IPS-NIHi11 (cell line): ENCODE data around the gene IFNGR1.
"Not testable (repeated sequence)": the region's sequence is repeated elsewhere in the genome, so short reads cannot be mapped to it uniquely, and the experiment has no call there.

Experiments
- DNase-seq: peaks from one replicate; pipeline ENCODE4 v3.0.0; 2012; ENCODE audit warnings: mixed read lengths, low spot score

The IFNGR1 gene

DNA sequence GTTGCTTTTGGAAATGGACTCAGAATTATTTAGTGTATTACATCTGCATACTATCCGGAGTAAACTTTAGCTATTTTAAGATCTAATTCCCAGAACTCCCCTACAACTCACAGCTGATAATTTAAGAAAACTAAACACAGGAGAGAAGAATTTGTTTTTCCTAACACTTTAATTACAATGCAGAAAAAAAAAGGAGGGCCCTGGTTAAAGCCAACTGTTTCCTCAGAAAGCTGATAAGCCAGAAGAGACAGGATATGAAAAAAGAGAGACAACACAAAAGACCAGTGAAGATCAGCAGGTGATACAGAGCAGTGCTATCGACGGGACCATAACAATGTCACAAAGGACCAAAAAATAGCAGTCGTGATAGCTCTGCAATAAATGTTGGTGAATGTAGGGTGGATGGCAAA lies 5.8 kb downstream of the IFNGR1 start:
- no peak for DNase-seq

DNA sequence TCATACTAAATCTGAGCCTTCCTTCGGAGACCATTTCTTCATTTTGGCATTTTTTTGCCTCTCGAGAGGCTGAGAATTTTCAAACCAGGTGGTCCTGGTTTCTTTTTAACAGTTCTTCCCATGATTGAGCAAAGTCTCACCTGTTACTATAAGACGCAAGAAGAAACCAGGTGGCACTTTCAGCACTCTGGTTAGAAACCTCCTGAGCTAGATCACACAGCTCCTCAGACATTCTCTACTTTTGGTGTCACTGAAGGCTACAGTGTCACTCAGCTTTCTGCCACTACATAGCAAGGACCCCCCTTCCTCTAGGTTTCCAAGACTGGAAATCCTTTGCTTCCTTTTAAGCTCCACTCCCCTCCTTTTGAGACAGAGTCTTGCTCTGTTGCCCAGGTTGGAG lies 7.3 kb downstream of the IFNGR1 start:
- no peak for DNase-seq

DNA sequence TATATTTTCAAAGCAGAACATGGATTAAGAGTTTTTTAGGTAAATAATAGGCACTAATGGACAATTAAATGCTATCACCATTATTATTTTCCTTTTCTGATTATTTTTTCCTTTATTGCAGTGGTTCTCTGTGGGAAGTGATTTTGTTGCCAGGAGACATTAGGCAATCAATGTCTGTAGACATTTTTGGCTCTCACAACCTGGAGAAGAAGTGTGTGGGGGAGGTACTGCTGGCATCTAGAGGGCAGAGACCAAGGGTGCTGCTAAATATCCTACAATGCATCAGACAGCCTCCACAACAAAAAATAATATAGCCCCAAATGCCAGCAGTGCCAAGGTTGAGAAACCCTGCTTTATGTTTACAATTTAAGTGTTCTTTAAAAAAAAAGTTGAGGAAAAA lies 8.3 kb downstream of the IFNGR1 start:
- no peak for DNase-seq

DNA sequence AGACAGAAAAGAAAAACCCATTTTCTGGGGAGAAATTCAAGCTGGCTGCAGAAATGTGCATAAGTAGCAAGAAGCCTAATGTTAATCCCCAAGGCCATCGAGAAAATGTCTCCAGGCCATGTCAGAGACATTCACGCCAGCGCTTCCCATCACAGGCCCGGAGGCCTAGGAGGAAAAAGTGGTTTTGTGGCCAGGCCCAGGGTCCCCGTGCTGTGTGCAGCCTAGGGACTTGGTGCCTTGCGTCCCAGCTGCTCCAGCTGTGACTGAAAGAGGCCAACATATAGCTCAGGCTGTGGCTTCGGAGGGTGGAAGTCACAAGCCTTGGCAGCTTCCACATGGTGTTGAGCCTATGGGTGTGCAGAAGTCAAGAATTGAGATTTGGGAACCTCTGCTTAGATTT lies 10.9 kb downstream of the IFNGR1 start:
- DNase-seq, result no peak

DNA sequence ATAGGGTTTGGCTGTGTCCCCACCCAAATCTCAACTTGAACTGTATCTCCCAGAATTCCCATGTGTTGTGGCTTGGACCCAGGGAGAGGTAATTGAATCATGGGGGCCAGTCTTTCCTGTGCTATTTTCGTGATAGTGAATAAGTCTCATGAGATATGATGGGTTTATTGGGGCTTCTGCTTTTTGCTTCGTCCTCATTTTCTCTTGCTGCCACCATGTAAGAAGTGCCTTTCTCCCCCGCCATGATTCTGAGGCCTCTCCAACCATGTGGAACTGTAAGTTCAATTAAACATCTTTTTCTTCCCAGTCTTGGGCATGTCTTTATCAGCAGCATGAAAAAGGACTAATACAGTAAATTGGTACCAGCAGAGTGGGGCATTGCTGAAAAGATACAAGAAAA lies 11.7 kb downstream of the IFNGR1 start:
- not testable (repeated sequence) for DNase-seq

DNA sequence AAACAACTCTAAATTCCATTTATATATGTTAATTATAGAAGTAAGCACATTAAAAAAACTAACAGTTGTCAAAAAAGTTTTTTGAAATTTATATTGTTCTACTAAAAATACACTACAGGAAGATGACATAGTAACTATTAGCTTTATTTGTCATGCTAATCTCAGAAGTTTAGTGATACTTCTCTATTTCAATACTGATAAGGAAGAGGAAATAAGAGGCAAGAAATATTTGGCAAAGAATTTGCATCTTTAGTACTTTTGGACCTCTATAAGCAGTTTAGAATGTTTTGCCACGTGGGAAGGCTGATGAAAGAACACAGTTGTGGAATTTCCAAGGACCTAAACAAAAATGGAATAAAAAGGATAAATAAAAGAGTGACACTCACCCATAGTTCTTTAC lies 12.6 kb downstream of the IFNGR1 start:
- DNase-seq, result no peak

DNA sequence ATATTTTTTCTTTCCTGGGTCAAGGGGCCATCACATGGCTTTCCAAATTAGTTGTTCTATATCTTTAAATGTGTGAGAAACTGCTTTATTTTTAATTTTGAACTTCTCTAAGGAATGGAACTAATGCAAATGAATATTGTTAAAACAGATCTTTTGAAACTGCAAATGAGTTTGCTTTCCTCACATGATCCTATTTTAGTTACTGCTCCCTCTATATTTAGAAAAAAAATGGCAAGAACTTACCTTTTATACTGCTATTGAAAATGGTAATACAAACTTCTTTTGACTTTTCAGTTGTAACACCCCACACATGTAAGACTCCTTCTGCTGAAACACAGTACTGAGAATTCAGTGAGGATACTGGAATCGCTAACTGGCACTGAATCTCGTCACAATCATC lies 15.9 kb downstream of the IFNGR1 start:
- DNase-seq, result no peak

DNA sequence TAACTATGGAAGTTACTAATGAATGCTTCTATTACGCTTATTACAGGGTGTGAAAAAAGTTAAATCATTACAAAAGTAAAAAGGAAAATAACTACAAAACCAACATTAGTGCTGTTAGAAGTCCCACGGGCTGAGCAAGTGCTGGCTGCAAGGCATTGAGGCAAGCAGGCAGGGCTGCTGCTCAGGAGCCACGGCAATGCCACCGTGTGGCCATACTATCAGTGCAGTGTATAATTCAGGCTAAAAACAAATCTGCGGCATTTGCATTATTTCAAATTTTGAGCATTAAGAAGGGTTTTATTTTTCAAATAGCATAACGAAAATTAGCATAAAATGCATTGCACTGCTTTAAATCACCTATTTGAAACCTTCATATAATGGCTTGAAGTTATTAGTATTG lies 17.1 kb downstream of the IFNGR1 start:
- DNase-seq, result no peak

DNA sequence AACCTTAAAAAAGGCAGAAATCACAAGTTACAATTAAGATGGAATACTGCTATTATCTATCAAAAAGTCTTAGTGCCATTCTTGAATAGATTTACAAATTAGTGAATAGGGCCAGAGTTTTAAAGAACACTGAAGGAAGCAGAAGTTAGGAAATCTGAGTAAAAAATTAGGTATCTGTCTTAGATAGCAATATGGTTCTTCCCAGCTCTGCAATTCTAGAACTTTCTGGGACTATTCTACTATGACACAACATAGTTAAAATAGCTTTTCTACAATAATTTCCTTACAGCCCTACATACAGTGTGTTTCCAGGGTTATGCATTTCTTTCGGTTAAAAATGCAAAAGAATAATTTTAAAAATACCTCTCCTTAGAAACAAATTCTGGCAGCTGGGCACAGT lies 18.2 kb downstream of the IFNGR1 start:
- DNase-seq, result no peak

DNA sequence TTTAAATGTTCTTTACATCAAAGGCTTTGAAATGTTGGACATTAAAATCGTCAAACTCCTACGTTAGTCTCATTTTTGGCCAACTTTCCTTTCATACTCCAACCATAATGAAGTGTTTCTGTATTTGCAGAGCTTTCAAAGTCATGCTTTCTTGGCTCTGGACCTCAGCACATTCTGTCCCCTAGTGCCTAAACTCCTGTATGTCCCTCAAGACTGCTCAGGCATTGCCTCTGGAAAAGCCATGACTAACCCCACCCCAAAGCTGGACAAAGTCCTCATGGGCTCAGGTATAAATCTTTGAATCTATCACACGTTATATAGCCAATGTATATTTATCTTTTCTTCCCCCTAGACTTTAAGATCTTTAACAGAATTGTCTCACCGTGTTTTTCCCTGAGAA lies 18.9 kb downstream of the IFNGR1 start:
- DNase-seq, result no peak

DNA sequence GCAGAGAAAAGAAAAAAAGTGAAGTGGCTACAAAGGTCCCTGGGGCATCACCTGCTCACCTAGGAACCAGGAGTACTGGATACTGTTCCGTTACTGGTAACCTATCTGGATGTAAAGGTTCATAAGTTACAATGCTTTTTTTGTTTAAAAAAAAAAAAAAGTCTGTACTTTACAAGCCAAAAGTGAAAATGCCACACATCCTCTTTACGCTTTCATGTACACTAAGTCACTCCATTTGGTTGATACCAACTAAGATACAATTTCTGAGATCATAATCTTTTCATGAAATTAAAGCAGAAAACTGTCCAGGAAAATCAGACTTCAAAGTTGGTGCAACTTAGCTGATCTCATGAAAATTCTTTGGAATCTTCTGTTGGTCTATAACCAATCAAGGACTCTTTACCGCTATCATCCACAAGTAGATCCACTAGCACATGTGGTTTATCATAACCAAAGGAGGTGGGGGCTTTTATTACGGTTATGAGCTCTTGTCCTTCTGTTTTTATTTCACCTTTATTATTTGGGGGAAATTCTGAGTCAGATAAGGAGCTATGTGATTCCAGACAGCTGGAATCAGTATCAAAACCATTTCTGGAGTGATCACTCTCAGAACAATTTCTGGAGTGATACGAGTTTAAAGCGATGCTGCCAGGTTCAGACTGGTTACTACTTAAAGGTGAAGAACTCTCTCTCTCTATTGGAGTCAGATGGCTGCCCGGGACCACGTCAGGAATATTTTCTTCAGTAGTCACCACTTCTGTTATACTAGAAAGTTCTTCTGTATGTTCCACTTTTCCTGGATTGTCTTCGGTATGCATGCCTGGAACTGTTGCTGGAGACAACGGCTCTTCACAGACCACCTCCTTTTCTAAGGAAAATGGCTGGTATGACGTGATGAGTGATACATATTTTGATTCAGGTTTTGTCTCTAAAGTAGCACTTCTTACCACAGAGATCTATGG lies 21.2 kb downstream of the IFNGR1 start:
- DNase-seq, result no peak

DNA sequence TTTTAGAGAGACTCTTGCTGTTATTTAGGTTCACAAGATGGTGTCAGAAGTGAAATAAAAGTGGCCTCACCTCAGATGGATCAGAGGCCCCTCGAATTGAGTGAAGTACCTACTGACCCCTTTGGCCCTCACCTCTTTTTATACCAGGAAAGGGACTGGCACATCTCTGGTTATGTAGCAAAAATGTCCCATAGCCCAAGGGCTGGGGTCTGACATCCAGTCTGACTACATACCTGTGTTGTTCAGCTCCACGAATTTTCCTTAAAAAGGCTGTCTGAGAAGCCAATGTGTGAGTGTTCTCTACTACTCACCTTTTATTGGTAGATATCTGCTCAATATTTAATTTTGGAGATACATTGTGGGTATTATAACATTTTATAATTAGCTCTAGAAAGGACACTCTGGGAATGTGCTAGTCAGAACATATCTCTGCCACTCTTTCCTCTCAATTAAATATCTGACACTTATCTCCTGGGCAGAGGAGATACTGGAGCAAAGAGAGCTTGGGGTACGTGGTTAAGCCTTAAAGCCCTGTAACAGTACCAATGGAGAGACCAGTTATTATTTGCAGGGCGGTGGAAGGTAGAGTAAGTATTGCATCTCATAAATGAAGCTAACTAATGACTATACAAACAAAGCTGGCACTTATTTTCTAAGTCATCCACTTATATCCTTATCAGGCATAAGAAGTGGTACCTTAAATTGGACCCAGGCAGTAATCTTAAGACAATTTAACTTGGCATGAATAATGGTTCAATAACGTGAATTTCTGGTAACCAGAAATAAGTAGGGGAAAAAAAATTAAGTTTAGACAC lies 25.7 kb downstream of the IFNGR1 start:
- no peak for DNase-seq

DNA sequence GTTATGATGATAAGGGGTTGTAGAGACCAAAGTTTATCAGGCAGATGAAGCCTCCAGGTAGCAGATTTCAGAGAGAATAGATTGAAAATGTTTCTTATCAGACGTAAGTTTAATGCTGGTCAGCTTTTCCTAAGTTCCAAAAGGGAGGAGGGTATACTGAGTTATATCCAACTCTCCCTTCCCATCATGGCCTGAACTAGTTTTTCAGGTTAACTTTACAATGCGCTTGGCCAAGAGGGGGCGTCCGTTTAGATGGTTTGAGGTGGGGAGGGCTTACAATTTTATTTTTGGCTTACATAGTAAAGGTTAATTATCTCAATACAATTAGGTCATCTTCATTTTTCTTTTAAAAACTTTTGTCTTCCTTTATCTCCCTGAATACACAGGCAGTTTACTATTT lies 26.4 kb downstream of the IFNGR1 start:
- no peak for DNase-seq

DNA sequence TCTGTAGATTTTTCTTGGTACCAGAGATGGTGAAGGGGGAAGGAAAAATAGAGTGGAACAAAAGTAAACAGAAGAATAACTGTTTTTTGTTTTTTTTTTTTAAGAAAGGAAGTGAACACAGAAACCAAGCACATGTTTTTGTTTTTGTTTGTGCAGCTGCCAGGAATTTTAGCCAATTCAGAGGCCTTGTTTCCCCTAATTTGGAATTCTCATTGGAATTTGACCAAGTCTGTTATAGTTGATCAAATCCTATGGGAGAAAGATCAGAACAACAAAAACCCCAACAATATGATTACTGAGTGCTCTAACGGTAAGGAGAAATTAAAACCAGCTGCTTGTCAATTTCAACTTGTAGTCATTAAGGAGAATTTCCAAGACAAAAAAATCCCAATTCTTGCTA lies 27.5 kb downstream of the IFNGR1 start:
- no peak for DNase-seq

DNA sequence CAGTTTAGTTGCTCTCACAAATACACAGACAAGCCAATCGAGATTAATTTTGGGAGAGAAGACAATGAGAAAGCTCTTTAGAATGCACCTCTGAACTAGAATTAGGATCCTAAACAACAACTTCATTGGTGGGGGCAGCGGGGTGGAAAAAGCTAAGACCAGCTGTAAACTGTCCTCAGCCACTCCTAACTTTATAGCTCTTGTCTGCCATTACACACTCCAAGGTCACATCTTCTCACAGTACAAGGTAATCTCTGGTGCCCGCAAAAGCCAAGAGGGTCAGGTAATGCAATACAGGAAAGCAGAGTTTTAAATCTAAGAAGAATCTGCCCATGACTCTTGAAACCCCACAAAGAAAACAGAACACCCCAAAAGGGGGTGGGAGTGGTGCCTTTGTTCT lies 27.9 kb downstream of the IFNGR1 start:
- DNase-seq, result no peak

DNA sequence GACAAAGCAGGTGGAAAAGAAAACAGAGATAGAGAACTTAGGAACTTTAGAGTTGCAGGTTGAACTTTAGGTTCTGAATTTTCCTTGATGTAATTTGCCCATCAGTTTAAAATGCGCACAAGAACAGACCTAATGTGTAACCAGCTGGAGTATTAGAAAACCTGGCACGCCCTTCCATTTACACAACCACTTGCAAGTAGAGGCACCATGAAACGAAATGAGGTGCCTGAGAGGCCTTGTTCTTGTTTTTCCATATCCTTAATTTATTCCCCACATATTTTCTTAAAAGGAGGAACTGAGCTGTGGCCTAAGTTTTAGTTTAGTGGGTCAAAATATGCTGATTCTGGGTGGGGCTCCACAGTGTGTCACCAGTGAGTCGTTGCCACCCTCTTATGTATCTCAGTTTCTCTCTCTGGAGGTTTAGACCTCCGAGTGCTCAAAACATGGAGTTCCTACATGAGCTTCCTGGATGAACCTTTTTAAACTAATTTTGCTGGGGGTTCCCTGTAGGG lies 28.5 kb downstream of the IFNGR1 start:
- DNase-seq, result no peak

DNA sequence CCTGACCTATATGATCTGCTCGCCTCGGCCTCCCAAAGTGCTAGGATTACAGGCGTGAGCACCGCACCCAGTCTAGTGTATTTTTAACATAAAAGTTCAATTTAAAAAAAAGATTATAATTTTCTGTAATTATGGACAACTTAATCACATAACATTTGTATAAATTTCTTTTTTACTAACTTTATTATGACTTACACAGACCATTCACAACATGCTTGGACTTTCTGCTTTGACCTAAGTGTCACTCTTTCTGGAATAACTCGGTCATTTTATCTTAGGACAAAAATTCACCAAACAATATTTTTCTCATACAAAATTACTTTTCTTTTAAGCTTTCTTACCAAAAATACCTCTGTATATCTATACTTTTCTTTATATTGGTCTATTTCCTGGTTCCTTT lies 30.3 kb downstream of the IFNGR1 start:
- no peak for DNase-seq

DNA sequence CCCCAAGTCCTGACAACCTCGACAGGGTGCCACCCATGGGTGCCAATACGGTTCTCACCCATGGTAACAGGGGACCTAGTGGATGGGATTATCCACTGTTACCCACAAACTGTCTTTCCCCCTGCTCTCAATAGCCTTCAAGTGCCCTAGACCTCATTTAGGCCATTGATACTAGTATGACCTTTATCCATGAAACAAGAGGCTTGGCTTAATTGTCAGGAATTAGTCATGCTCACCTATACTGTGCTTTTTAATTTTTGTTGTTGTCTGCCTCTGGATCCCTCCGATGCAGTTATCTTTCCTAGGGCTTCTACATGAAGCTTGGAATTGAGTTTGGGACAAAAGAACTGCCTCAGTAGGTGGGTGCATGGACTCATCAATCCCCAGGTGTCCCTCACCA lies 33.9 kb downstream of the IFNGR1 start:
- no peak for DNase-seq

DNA sequence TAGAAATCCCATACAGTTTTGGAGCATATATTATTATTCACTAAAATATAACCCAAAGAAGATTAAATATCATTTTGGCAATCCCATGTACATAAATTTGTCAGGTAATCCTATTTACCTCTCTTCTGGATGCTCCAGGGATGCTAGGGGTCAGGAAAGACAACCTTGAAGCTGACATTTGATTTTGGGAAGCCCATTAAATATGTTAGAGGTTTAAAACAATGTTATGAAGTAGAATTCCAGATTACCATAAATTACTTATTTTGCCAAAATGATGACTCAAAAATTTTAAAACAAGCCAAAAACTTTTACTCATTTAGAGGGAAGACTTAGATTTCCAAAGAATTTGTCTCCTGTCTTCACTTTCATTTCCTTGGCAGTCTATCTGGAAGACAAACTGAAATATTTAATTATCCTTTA lies 36.5 kb downstream of the IFNGR1 start:
- DNase-seq, result no peak

DNA sequence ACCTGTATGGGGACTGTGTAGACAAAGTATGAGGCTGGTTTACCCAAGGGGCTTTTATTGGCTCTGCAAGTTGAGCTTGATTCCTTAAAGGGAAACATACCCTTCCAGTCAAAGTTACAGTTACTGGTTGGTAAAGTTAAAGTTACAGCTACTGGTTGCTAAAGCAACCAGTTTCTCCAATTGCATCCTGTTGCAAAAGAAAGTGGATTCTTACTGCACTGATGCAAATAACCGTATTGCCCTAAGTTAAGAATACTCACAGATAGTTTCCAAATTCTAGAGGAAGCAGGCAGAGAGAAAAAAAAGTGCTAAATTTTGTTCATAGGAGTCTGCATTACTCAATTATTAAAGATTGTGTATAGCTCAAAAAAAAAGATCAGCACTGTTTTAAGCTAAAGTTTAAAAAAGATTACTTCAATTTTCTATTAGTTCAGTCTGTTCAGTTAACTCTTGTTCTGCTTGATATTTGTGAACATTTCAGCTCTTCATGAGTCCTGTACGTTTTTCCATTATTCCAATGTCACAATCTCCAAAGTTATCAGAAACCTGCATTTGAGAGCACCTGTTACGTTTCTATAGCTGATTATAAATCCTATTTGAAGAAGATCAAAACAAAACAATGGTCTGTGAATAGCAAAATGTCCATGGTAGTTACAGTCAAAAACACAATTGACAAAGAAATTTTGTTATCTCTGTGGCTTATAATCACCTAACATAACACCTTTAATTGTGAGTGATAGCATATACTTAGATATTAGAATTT lies 37.1 kb downstream of the IFNGR1 start:
- no peak for DNase-seq

DNA sequence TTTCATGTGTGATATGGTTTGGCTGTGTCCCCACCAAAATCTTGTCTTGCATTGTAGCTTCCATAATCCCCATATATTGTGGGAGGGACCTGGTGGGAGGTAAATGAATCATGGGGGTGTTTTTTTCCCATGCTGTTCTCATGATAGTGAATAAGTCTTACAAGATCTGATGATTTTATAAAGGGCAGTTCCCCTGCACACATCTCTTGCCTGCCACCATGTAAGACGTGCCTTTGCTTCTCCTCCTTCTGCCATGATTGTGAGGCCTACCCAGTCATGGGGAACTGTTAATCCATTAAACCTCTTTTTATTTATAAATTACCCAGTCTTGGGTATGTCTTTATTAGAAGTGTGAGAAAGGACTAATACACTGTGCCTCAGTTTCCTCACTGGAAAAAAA lies 41.6 kb downstream of the IFNGR1 start:
- DNase-seq, result no peak

DNA sequence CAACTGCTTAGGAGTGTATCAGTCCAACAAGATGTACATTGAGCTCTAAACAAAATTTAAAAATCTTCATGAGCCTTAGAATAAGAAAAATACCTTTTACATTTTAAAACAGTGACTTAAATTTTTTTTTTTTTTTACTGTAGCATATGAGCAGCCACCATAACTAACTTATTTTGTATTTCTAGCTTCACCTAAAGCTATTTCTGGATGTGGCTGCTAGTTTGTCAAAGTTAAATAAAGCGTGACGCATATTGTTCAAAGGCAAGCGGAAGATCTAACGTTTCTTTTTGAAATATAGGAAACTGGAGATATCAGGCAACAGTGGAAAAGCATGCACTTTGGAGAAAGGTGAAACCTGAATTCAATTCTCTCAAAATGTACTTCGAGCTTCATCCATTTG lies 42.5 kb downstream of the IFNGR1 start:
- no peak for DNase-seq
